HG02870 (cell line): ENCODE data around the gene SLC27A3.
"Not testable (repeated sequence)": the region's sequence is repeated elsewhere in the genome, so short reads cannot be mapped to it uniquely, and the experiment has no call there.

Experiments
- ATAC-seq: cut with Tn5 transposase; IDR thresholded peaks from one replicate; pipeline ENCODE4 v1.9.1; 2021; ENCODE audit warnings: mild to moderate bottlenecking, moderate library complexity; ENCODE audit not compliant: unreplicated experiment

Gene SLC27A3

DNA sequence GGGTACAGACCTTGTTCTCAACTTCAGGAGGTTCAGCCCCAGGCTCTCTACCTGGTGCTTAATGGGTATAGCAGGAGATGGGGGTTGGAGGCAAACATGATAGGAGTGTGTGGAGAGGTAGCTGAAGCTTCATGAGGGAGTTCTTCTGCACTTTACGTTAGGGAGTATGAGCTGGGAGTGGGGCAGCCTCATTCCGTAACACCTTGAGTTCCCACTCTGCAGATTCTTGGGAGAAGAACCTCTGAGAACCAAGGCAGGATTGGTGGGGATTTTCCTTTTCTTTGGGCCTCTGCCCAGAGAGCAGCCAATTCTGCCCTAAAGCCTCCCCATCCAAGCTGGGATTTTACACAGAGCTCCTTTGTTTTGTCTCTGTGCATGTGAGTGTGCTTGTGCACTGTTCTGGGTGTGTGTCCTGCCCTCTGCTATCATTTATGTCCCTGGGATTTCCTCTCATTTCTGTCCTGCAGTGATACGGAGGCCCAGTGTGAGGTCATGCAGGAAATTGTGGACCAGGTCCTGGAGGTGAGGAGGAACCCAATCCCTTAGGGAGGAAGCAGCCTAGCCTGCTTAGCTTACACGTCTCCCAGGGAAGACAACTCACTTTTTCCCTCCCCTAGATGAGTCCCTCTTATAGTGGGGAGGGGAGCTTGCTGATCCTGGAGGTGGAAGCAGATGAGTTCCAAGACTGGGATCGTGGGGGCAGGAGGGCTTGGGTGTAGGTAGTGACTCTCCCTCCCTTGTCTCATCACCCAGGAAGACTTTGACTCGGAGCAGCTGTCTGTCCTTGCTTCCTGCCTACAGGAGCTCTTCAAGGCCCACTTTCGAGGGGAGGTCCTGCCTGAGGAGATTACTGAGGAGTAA is 11.6 kb upstream of the SLC27A3 start:
- no peak for ATAC-seq

DNA sequence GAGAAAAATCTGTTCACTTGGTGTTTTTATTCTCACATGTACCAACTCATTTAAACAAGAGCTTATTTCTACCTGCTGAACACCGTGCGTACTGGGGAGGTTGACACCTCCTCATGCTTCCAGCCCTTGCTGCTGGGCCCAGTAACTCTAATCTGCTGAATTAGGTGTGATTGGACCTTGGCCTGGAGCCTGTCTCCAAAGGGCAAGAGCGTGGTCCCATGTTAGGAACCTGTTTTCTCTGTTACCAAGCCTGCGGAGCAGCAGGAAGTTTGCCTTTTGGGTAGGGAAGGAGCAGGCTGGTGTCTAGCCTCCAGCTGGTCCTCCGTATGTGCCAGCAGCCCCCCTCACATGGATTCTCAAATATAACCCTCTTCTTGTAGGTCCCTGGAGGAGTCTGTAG is 10.9 kb upstream of the SLC27A3 start:
- ATAC-seq: no peak

DNA sequence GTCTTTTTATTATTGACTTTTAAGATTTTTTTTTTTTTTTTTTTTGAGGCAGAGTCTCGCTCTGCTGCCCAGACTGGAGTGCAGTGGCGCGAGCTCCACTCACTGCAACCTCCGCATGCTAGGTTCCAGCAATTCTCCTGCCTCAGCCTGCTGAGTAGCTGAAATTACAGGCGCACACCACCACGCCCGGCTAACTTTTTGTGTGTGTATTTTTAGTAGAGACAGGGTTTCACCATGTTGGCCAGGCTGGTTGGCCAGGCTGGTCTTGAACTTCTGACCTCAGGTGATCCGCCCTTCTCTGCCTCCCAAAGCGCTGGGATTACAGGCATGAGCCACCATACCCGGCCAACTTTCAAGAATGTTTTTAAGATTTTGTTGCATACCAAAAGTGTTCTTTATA is 8.5 kb upstream of the SLC27A3 start:
- ATAC-seq: not testable (repeated sequence)

DNA sequence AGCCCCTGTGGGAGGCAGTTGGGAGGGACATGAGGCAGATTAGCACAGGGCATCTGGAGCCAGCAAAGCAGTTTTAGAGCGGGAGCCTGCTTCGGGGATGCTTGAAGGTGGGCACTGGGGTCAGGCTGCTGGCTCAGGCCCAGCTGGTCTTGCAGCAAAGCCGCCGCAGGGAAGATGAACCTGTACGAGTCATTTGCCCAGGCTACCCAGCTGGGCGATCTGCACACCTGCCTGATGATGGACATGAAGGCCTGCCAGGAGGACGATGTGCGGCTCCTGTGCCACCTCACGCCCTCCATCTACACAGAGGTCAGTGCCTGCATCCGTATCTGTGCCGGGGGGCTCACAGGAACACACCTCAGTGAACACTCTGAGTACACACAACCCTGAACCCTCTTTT is 7.7 kb upstream of the SLC27A3 start:
- ATAC-seq: no peak

DNA sequence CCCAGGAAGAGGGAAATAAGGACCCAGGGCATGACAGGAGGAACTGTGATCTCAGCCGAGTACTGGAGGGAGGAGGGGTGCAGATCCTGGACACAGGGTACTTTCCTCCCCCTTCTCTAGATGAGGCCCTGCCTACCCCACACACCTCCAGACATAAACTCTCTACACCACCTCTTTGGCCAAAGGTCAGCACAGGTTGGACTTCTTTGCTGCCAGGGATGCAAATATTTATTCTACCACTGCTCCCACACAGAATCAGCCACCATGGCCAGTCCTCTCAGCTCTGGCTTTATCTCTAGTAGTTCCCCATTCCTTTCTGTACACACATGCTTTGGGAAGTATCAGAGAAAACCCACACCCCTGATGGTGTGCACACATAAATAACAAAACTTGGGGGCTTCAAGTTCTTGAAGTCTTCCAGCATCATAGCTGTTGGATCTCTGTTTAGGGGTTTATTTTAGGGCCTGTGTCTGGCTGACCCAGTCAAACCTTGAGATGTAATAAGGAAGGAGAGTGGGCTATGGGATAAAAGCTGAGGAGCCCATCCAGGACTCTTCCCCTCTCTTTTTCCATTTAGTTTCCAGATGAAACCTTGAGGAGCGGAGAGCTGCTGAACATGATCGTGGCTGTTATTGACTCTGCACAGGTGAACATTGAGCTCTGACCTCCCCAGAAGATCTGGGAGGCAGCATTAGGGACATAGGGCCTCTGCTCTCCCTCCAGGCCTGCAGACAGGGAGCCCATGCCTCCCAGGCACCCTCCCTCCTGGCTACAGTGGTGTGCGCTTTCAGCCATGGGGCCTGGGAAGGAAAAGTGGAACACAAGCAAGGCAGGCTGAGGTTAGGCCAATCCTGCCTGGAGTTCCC is 6.7 kb upstream of the SLC27A3 start:
- ATAC-seq: no peak

DNA sequence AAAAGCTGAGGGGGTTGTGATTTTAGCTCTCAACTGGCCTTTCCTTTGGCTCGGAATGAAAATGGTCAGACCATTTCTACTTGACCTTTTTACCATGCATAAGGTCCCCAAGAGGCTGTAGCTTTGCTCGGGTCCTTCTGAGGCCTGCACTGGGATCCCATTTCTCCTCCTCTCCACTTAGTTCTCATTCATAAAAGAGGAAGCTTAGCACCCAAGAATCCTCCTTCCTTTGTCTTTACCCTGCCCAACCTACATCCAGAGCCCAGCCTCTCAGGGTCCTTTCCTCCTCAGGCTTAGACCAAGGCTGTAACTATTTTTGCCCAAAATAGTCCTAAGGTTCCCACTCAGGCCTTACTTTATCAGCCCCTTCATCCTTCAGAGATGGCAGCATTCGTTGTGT is 6.0 kb upstream of the SLC27A3 start:
- ATAC-seq: no peak

DNA sequence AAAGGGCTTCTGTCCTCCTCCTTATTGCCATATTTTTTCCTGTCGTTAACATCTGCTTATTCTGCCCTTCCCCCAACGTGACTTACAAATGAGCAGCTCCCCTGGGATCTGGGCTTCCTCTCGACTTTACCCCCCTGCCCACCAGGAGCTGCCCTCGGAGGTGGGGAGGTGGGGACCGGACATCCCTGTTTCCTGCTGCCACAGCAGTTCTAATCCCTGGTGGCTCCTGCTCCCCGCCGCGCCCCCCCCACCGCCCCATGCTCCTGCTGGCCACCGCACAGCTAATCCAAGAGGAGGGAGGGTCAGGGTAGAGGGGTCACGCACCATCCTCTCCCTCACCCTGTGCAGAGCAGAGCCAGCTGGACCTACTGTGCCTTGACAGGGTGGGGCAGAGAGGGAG is 4.4 kb upstream of the SLC27A3 start:
- no peak for ATAC-seq

DNA sequence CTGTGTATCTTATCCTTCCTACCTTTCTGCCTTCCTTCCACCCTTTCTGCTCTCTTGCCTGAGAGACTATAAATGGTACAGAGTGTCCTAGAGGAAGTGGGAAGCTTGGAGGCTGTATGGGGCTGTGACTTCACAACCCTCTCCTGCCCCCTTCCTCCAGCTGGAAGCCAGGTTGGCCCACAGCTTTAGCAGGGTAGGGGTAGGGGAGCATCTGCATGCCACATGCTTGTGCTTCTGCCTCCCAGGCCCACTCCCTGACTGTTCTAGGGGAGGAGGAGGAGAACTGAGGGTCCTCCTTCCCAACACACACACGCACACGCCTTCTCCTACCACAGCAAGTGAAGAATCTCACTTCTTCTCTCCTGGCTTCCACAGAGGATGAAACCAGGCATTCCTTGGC is 3.9 kb upstream of the SLC27A3 start:
- ATAC-seq: no peak

DNA sequence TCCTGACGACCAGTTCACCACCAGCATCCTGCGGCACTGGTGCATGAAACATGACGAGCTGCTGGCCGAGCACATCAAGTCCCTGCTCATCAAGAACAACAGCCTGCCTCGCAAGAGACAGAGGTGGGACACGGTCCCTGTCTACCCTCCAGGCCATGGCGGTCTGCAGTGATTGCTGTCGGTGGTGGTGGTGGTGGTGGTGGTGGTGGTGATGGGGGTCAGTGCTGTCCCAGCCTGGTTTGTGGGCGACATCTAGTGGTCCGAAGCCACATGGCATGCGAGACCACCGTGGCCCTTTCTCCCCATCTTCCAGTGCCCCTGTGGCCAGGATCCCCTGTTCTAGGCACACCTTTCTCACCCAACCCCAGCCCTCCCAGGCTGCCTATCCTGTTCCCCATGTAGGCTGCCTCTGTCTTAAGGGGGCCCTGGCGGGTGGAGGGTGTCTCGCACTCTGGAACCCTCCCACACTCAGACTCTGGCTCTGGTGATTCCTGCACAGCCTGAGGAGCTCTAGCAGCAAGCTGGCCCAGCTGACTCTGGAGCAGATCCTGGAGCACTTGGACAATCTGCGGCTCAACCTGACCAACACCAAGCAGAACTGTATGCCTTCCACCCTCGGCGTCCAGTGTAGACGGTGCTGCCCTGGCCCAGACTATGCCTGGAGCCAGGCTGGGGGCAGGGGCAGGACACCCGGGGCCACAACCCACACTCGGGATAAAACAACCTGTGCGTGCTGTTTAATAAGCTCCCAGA is 3.2 kb upstream of the SLC27A3 start:
- ATAC-seq: no peak

DNA sequence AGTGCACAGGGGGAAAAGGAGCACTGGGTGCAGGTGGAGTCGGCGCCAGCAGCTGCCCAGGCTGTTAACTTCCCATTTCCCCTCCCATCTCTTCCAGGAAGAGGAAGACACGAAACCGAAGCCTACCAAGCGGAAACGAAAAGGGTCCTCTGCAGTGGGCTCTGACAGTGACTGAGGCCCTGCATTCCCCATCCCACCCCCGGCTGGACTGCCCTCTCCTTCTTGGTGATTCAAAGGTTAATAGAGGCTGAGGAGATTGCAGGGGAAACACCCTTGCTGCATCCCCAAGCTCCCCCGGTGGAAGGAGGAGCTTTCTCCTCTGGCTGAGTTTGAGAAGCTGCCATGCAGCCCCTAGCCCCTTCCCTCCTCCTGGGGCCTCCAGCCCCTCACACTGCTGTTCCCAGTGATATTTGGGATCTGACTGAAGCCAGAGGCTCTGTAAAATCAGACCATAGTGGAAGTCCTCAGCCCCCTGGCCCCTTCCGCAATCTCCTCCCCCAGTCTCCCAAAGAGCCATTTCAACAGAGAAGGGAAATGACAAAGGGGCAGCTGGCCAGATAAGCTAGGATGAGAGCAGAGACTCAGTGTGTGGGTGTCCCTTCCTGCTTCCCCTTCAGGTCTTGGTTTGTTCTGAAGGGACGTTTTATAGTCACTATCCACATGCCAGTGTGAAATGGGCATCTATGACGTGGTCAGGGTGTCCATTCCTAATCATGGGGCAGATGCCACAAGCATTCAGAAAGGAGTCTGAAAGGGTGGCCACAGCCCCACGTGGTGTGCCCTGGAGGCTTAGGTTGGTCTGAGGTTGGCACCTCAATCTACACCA is 1.9 kb upstream of the SLC27A3 start:
- ATAC-seq: no peak

DNA sequence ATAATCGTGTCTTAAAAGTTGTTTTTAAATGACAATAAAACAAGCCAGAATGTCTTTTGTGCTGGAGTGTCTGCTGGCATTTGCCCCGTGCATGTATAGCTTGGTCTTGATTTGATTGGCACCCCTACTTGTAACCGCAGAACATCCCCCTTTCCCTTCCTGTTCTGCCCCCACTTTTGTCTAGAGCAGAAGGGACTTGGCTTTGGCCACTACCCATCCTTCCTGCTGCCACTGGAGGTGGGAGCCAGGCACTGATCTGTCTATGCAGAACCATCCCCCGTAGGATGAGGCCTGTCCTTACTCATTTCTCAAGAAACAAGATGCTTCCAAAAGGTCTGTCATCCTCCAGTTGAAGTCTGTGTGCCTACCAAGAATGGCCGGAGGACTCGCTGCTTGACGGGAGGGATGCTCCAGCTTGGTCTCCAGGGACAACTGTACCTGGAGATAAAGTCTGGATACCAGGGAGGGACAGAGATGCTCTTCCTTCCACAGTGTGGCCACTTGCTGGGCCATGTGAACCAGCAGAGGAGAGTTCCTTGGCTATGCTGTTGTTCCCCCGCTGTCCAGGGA is 1.1 kb upstream of the SLC27A3 start:
- ATAC-seq: no peak

DNA sequence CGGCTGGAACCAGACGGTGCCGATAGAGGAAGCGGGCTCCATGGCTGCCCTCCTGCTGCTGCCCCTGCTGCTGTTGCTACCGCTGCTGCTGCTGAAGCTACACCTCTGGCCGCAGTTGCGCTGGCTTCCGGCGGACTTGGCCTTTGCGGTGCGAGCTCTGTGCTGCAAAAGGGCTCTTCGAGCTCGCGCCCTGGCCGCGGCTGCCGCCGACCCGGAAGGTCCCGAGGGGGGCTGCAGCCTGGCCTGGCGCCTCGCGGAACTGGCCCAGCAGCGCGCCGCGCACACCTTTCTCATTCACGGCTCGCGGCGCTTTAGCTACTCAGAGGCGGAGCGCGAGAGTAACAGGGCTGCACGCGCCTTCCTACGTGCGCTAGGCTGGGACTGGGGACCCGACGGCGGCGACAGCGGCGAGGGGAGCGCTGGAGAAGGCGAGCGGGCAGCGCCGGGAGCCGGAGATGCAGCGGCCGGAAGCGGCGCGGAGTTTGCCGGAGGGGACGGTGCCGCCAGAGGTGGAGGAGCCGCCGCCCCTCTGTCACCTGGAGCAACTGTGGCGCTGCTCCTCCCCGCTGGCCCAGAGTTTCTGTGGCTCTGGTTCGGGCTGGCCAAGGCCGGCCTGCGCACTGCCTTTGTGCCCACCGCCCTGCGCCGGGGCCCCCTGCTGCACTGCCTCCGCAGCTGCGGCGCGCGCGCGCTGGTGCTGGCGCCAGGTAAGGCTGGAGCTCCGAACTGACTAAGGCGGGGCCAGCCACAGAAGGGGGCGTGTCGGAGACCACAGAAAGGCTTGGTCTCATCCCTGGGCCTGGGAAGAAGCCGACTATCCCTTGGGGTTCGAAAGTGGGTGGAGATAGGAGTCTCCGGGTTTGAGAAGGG is 486 bp downstream of the SLC27A3 start:
- ATAC-seq: peak; percentile 48

DNA sequence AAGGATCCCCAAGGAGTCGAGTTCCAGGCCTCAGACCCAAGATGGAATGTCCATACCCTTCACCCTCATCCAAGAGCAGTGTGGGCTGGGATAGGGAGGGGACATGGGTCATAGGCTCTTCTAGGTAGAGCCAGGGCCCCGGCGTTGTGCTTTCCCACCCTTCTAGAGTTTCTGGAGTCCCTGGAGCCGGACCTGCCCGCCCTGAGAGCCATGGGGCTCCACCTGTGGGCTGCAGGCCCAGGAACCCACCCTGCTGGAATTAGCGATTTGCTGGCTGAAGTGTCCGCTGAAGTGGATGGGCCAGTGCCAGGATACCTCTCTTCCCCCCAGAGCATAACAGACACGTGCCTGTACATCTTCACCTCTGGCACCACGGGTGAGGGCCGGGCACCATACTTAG is 1.1 kb downstream of the SLC27A3 start:
- ATAC-seq: no peak

DNA sequence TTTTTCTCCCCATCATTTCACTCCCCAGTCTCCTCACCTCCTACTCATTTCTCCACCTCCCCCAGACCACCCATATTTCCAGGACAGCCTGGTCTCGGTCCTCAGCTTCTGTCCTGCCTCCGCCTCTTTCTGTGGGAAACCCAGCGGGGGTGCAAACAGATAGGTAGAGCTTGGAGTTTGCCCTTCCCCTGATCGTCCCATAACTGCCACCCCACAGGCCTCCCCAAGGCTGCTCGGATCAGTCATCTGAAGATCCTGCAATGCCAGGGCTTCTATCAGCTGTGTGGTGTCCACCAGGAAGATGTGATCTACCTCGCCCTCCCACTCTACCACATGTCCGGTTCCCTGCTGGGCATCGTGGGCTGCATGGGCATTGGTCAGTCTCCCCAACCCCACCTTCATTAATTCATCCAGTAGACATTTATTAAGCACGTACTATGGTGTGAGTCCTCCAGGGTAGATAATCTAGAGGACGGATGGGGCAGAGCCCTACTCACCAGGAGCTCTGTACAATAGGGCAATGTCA is 1.7 kb downstream of the SLC27A3 start:
- no peak for ATAC-seq

DNA sequence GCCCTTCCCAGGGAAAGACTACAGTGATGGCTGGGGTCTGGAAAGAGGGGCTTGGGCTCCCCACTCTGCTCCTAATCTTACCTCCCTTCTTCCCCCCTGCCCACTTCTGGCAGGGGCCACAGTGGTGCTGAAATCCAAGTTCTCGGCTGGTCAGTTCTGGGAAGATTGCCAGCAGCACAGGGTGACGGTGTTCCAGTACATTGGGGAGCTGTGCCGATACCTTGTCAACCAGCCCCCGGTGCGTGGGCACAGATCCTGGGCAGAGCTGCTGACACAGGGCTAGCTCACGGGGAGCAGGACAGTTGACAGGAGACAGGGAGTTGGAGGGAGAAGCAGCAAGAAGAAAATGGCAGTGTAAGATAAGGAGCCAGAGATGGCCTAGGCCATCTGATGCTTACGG is 2.4 kb downstream of the SLC27A3 start:
- no peak for ATAC-seq

DNA sequence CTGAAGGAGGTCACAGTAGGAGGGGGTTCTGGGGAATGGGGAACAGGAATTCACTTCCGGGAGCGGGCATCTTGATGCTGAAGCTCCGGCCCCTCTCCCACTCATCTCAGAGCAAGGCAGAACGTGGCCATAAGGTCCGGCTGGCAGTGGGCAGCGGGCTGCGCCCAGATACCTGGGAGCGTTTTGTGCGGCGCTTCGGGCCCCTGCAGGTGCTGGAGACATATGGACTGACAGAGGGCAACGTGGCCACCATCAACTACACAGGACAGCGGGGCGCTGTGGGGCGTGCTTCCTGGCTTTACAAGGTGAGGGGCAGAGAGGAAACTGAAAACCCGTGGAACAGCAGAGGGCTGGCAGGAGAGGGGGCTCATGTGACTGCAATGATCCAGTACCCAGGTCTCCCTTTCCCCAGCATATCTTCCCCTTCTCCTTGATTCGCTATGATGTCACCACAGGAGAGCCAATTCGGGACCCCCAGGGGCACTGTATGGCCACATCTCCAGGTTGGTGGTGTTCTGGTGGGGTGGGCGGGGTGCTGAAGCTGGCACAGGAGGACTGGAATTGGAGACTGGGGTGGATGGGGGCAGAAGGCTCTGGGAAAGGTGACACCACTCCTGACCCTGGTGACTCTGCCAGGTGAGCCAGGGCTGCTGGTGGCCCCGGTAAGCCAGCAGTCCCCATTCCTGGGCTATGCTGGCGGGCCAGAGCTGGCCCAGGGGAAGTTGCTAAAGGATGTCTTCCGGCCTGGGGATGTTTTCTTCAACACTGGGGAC is 3.0 kb downstream of the SLC27A3 start:
- ATAC-seq: no peak

DNA sequence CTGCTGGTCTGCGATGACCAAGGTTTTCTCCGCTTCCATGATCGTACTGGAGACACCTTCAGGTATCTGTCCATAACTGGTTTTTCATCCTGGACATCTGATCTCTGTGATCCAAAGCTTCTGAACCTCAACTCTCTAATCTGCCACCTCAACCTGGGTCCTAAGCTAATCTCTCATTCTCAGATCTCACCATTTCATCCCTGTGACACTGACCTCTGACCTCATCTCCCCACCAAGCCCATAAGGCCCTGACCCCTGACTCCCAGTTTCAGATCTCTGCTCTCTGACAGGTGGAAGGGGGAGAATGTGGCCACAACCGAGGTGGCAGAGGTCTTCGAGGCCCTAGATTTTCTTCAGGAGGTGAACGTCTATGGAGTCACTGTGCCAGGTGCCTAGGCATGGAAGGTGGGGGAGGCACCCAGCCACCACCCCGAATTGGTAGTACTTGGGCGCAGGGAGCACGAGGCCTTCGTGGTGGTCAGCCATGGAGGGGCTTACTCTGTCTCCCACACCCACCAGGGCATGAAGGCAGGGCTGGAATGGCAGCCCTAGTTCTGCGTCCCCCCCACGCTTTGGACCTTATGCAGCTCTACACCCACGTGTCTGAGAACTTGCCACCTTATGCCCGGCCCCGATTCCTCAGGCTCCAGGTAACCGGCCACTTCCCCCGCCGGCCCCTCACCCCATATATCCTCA is 3.8 kb downstream of the SLC27A3 start:
- no peak for ATAC-seq
